ENCODE data around the gene INPP5B.

DNA sequence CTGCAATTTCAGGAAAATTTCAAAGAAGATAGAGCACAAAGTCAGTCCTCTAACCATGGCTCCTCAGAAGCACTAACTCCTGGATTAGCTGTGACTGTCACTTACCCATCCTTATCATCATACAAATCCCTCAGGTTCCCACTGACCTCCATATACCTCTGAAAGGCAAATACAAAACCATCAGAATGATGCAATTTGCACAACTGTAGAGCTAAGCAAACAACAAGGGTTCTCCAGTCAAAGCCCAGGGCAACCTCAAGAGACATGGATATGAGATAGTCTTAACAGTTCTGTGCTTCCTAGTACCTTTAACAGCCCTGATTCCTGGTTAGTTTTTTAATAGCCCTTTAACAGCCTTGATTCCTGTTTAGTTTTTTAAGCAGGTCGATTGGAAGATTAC, 40.8 kb upstream of the INPP5B start:
- no peak for TF ChIP-seq POLR2A (IDR thresholded peaks at IDR 0.05)
- TF ChIP-seq, protein P1, sequence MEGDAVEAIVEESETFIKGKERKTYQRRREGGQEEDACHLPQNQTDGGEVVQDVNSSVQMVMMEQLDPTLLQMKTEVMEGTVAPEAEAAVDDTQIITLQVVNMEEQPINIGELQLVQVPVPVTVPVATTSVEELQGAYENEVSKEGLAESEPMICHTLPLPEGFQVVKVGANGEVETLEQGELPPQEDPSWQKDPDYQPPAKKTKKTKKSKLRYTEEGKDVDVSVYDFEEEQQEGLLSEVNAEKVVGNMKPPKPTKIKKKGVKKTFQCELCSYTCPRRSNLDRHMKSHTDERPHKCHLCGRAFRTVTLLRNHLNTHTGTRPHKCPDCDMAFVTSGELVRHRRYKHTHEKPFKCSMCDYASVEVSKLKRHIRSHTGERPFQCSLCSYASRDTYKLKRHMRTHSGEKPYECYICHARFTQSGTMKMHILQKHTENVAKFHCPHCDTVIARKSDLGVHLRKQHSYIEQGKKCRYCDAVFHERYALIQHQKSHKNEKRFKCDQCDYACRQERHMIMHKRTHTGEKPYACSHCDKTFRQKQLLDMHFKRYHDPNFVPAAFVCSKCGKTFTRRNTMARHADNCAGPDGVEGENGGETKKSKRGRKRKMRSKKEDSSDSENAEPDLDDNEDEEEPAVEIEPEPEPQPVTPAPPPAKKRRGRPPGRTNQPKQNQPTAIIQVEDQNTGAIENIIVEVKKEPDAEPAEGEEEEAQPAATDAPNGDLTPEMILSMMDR (IDR thresholded peaks at IDR 0.05) = no peak

All from gastroesophageal sphincter (tissue), 3 donors.